Dendritic cell treated with granulocyte-macrophage colony-stimulating factor and Interleukin-4, amounts not matched to agents 40 ng/mL and 50 ng/mL, for 4 days (primary cell): ENCODE measurements around the gene ZNF236.

Experiments
- H3K27ac Mint-ChIP-seq: one replicate; pipeline ENCODE4 v1.8.0; 2022; ENCODE audit warnings: mild to moderate bottlenecking, mixed read lengths
- H3K27me3 Mint-ChIP-seq: one replicate; pipeline ENCODE4 v1.8.0; 2022; ENCODE audit warnings: mild to moderate bottlenecking, mixed read lengths
- H3K36me3 Mint-ChIP-seq: one replicate; pipeline ENCODE4 v1.8.0; 2022; ENCODE audit warnings: low read depth, mixed read lengths
- H3K4me1 Mint-ChIP-seq: one replicate; pipeline ENCODE4 v1.8.0; 2022; ENCODE audit warnings: low read depth, mixed read lengths
- H3K4me3 Mint-ChIP-seq: one replicate; pipeline ENCODE4 v1.8.0; 2022; ENCODE audit warnings: mild to moderate bottlenecking, moderate library complexity, mixed read lengths
- H3K9me3 Mint-ChIP-seq: one replicate; pipeline ENCODE4 v1.8.0; 2022; ENCODE audit warnings: mixed read lengths
- intact Hi-C: fragments of 100-400 bp; cut with micrococcal nuclease; formaldehyde crosslinking; loops from one replicate; pipeline ENCODE4 v1.15.0; 2022

Gene ZNF236

DNA sequence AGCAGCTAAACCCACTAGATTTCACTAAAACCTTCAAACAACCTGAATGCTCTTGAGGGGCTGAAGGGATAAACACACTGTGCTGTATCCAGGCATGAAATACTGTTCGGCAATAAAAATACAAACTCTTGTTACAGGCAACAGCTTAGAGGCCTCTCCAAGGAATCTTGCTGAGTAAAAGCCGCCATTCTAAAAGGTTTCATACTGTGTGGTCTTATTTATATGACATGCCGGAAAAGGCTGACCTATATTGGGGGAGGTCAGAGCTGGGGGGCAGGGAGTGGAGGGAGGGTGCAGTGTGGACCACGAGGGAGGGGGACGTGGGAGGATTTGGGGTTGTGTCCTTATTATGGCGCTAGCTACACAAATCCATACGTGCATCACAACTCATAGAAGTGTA lies 174.1 kb downstream of the ZNF236 start:
- H3K4me1 Mint-ChIP-seq, result peaks cover 34% of the 10 kb centered on the region
- peaks cover 12% of the 10 kb centered on the region for H3K36me3 Mint-ChIP-seq
- no peaks in the 10 kb centered on the region for H3K27me3 Mint-ChIP-seq

DNA sequence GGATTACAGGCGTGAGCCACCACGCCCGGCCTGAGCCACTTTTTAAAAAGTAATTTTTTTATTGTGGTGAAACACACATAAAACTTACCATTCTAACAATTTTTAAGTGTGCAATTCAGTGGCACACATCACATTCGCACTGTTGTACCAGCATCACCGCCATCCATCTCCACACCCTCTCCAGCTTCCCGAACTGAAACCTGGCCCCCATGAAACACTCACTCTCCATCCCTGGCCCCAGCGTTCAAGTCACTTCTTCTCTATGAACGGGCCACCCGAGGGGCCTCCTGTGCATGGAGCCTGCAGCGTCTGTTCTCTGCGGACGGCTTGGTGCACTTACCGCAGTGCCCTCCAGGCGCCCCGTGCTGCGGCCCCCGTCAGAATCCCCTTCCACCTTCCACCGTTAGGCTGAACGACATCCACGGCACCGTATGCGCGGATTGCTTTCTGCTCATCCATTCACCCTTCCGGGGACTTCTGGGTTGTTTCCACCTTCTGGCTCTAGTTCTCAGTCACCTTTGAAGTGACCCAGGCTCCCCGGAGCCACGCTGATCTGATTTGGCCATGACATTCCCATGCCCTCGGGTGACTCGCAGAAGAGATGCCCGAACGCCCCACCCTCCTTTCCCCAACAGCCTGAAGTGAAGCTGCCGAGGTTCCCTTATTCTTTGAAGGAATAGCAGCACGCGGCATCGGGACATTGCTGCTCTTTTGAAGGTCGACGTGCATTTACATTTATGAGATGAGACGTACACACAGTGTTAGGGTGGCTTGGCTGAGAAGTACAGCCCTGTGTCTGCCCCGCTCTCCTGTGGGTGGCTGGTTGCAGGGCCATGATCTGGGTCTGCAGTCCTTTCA lies 175.8 kb downstream of the ZNF236 start:
- Mint-ChIP-seq H3K9me3 (no peaks in the 10 kb centered on the region), H3K27me3 (no peaks in the 10 kb centered on the region), H3K4me1 (peaks cover 28% of the 10 kb centered on the region), H3K36me3 (peaks cover 21% of the 10 kb centered on the region), H3K4me3 (no peak overlapping the region), H3K27ac (peak overlapping the region; percentile 4)
- intact Hi-C loops, result no loop called here

More for the DNA sequence above, 174.1 kb downstream of the ZNF236 start:
- no peak overlapping the region for H3K27ac Mint-ChIP-seq
- no peak overlapping the region for H3K4me3 Mint-ChIP-seq
- H3K9me3 Mint-ChIP-seq, result no peaks in the 10 kb centered on the region
- intact Hi-C loops, result no loop called here

DNA sequence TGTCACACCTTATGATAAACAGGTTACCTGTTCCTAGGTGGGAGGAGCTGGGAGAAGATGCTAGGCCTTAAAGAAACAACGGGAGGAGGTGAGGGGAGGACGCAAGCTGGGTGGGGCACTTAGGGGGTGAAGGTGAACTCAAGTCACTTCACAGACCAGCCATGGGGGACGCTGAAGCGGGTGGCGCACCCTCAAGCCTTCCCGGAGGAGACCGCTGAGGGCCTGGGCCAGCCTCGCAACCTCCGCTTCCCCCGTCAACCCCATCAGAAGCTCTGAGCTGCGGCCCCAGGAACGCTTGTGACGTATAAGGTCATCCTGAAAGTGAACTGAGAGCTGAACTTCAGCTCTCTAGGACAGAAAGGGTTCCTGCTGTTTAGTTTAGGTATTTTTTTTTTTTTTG lies 176.7 kb downstream of the ZNF236 start:
- Mint-ChIP-seq H3K27me3 (no peaks in the 10 kb centered on the region), H3K27ac (peak overlapping the region; percentile 4), H3K36me3 (peaks cover 21% of the 10 kb centered on the region), H3K9me3 (no peaks in the 10 kb centered on the region), H3K4me3 (no peak overlapping the region), H3K4me1 (peaks cover 36% of the 10 kb centered on the region)
- intact Hi-C loops, result no loop called here

DNA sequence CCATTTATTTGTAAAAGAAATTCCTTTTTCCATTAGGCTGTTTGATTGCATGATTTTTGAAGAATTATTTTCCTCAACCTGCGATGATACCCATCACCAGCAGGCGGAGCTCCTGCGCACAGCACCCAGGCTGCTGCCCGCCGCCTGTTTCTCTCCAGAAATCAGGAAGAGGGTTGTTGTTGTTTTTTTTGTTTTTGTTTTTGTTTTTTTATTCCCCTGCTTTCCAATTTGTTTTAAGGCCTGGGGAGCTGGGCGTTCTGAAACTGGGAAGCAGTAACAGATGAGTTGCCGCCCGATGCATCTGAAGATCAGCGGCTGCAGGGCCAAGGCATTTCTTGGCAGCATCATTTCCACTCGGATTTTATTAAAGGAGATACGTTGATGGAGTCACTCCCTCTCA lies 178.2 kb downstream of the ZNF236 start:
- peaks cover 48% of the 10 kb centered on the region for H3K4me1 Mint-ChIP-seq
- H3K9me3 Mint-ChIP-seq, result no peaks in the 10 kb centered on the region
- intact Hi-C loops, result loop anchor here (2.0 to 5.0 kb wide), 2 partner anchors 130 to 212 kb away; no protein-coding TSS in a partner anchor
- no peak overlapping the region for H3K4me3 Mint-ChIP-seq
- H3K27ac Mint-ChIP-seq, result peak overlapping the region; percentile 77
- H3K36me3 Mint-ChIP-seq, result peaks cover 22% of the 10 kb centered on the region
- H3K27me3 Mint-ChIP-seq, result no peaks in the 10 kb centered on the region

DNA sequence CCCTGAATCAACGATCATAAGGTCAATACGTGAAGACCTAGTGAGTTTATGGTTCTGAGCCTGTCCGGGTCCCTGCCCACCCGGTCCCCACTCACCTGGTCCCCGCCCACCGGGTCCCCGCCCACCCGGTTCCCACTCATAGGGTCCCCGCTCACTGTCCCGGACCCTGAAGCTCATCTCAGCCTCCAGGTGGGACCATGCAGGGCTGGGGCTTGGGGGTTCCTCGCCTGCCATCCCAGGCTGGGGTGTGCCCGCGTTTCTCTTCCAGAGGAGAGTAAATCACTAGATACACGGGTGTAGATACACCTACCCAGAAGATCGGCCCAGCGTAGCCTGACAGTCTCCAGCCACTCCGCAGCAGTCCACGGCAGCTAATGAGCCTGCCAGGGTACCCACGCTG lies 178.7 kb downstream of the ZNF236 start:
- Mint-ChIP-seq H3K36me3 (peaks cover 27% of the 10 kb centered on the region), H3K27me3 (no peaks in the 10 kb centered on the region), H3K4me1 (peaks cover 53% of the 10 kb centered on the region), H3K27ac (peak overlapping the region; percentile 77), H3K9me3 (no peaks in the 10 kb centered on the region), H3K4me3 (no peak overlapping the region)
- intact Hi-C loops, result loop anchor here (2.0 to 5.0 kb wide), 2 partner anchors 130 to 211 kb away; no protein-coding TSS in a partner anchor

DNA sequence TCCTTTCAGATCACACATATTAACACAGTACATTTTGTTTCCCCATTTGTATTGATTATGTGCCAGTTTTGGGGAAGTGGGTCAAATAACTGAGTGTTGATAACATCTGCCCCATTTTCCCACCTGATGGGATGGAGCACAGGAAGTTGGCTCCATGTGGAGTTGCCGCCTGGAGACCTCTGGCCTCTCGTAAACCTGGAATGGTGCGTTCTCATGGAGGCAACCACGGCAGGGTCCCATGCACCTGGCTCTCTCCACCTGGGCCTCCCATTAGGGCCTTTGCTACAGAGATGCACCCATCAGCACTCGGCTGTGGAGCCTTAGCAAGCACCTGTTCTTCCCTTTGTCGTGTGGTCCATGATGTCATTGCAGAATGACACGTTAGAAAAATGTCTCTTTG lies 179.6 kb downstream of the ZNF236 start:
- H3K4me1 Mint-ChIP-seq, result peaks cover 63% of the 10 kb centered on the region
- intact Hi-C loops, result loop anchor here (2.0 to 5.0 kb wide), 2 partner anchors 129 to 210 kb away; no protein-coding TSS in a partner anchor
- H3K36me3 Mint-ChIP-seq, result peaks cover 27% of the 10 kb centered on the region
- peak overlapping the region; percentile 56 for H3K27ac Mint-ChIP-seq
- no peaks in the 10 kb centered on the region for H3K9me3 Mint-ChIP-seq
- no peak overlapping the region for H3K4me3 Mint-ChIP-seq
- H3K27me3 Mint-ChIP-seq, result no peaks in the 10 kb centered on the region

DNA sequence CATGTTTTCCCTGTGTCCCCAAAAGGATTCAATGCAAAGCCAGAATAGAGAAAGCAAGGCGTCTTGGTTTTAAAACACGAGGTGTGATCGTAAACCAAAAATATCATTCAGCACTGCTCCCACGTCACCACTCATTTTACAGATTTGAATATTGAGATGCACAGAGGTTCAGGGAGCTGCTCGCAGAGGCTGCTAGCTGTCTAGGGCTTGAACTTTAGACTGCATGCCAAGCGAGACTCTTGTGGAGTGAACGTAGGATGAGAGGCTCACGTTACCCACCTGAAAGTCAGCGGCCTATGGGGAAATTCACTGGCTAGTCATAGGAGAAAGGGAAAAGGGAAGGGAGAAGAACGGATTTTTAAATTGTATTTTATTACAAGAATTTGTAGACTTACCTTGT lies 180.1 kb downstream of the ZNF236 start:
- H3K27me3 Mint-ChIP-seq, result no peaks in the 10 kb centered on the region
- no peak overlapping the region for H3K4me3 Mint-ChIP-seq
- intact Hi-C loops, result loop anchor here (5.0 kb wide), 1 partner anchor 210 kb away; no protein-coding TSS in a partner anchor

DNA sequence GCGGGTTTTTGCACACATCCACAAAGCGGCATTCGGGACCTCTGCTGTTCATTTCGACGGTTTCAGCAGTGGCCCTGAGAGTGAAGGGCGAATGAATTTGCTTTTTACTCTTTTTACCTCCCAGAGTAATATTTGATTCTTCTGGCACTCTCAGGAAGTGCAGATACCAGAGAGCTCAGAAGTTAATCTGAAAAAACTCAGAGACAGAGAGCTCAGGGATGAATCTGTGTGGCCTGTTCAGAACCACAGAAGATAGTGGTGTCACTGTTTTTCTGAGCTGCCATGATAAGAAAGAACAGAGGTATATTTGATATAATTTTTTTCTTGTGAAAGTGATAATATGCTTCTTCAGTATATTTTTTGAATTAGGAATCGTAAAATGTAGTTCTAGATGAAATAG lies 181.0 kb downstream of the ZNF236 start:
- peaks cover 76% of the 10 kb centered on the region for H3K4me1 Mint-ChIP-seq
- H3K36me3 Mint-ChIP-seq, result peaks cover 33% of the 10 kb centered on the region
- H3K27me3 Mint-ChIP-seq, result no peaks in the 10 kb centered on the region
- peak overlapping the region; percentile 82 for H3K27ac Mint-ChIP-seq
- no peaks in the 10 kb centered on the region for H3K9me3 Mint-ChIP-seq
- intact Hi-C loops, result loop anchor here (5.0 kb wide), 1 partner anchor 209 kb away; no protein-coding TSS in a partner anchor
- no peak overlapping the region for H3K4me3 Mint-ChIP-seq

More for the DNA sequence above, 180.1 kb downstream of the ZNF236 start:
- Mint-ChIP-seq H3K27ac (peak overlapping the region; percentile 56), H3K4me1 (peaks cover 68% of the 10 kb centered on the region), H3K9me3 (no peaks in the 10 kb centered on the region), H3K36me3 (peaks cover 29% of the 10 kb centered on the region)

DNA sequence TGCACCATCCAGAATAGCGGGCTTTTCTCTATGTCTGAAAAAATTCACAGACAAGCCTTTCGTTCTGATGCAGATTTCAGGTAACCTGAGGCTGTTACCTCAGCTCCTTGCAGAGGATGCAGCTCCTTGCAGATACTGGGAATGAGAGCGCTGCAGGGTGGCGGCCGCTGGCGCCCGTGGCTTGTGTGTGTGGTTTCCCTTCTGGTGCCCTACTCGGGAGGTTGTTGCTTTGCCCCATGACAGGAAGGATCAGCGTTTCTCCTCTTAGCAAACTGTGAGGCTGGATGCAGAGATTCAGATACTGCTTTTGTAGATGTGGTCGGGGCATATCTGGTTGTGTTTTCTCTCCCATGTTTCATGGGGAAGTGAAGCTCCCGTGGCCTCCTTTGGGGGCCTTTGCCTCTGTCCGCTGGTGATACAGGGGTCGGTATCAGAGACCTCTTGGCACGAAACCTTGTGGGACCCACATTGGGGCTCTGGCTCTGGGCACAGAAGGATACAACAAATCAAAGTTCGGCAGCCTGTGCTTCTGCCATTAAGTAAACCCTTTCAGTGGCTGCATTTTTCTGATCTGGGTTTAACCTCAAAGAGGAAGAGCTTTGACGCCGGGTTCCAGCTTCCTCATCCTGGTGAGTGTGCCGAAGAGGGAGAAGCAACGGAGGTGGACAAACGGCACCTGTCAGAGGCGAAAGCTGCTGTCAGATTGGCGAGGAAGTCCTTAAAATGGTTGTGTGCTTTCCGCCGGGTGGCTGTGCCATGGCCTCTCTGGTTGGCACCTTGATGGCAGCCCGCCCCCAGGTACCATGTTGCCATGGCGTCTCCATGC lies 182.4 kb downstream of the ZNF236 start:
- Mint-ChIP-seq H3K4me3 (peak overlapping the region; percentile 66), H3K27me3 (no peaks in the 10 kb centered on the region), H3K36me3 (peaks cover 39% of the 10 kb centered on the region), H3K27ac (peak overlapping the region; percentile 82), H3K9me3 (no peaks in the 10 kb centered on the region), H3K4me1 (peaks cover 84% of the 10 kb centered on the region)
- intact Hi-C loops, result loop anchor here (2.0 to 5.0 kb wide), 2 partner anchors 50 to 208 kb away; no protein-coding TSS in a partner anchor

DNA sequence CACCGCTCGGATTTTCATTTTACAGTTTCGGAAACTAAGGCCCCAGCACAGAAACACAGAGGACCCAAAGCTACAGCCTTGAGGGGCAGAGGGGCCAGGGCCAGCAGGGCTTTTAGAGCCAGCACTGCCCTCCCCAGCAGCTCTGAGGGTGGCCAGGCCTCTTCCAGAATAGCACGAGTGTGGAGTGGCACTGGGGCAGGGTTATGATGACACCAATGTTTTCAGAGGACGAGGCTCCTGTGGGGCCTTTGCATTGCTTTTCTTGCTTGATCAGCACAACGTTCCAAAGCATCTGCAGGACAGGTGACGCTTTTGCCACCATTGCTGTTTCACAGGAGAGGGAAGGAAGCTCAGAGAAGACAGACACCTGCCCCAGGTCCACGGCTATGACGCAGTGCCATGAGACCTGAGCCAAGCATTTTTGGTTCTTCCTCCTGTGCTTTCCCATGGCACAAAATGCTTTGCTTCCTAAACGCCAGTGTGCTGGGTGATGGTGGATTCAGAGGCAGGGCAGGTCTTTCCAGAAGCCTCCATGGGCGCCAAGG lies 183.4 kb downstream of the ZNF236 start:
- Mint-ChIP-seq H3K4me3 (peak overlapping the region; percentile 66), H3K4me1 (peaks cover 78% of the 10 kb centered on the region), H3K27me3 (no peaks in the 10 kb centered on the region), H3K9me3 (no peaks in the 10 kb centered on the region), H3K36me3 (peaks cover 49% of the 10 kb centered on the region), H3K27ac (peak overlapping the region; percentile 82)
- intact Hi-C loops, result loop anchor here (2.0 kb wide), 1 partner anchor 49 kb away; no protein-coding TSS in a partner anchor

DNA sequence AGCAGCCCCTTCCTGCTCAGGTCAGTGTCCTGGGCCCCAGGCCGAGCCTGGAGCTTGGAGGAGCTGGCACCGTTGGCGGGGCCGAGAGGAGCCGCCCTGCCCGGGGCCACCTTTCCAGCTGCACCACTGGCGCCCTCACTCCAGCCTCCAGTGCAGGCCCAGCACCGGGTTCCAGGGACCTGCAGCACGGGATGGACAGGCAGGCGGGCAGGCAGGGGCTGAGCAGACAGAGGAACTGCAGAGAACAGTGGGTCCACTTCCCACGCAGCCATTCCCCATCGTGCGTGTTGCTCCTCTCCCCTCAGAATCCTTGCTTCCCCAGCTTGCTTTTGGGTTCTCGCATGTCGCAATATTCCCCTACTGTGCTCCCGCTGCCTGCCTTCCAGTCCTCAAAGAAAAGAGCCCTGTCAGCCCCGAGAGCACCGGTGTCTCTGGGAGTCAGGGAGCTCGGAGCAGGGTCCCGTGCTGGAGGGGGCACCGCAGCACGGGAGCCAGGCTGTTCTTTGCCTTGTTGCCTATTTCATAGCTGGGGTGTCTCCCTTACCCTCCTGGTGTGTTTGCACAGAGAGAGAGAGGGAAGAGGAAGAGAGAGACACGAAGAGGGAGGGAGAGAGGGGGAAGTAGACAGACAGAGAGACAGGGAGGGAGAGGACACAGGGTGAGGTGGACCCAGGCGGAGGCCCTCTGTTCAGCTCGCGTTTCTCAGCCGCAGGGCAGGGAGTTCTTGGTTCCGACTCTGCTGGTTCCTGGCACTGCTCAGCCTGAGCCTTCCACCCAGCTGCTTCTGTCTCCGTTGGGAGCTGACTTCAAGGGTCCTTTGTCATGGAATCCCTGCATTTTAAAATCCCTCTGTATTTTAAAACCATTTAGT lies 184.2 kb downstream of the ZNF236 start:
- intact Hi-C loops, result no loop called here
- Mint-ChIP-seq H3K4me3 (peak overlapping the region; percentile 70), H3K36me3 (peaks cover 57% of the 10 kb centered on the region), H3K27ac (peak overlapping the region; percentile 82), H3K9me3 (no peaks in the 10 kb centered on the region), H3K27me3 (no peaks in the 10 kb centered on the region), H3K4me1 (peaks cover 78% of the 10 kb centered on the region)

DNA sequence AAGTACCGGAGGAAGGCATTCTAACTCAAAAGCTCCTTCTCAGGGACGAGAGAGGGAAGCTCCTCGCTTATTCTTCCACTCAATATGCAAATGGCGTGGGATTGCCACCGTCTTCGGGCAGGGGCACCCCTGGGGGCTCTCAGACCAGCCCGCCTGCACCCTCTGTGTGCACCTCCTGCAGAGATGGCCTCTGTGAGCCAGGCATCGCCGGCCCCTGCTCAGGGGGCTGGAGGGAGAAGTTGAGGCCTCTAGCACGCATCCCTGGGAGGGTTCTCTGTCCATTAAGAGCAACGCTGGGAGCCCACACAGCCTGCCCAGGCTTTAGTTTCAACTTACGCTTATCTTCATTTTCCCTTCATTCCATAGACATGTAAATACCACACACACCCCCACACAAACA lies 184.9 kb downstream of the ZNF236 start:
- Mint-ChIP-seq H3K27me3 (no peaks in the 10 kb centered on the region), H3K27ac (peak overlapping the region; percentile 82), H3K36me3 (peaks cover 61% of the 10 kb centered on the region), H3K4me1 (peaks cover 79% of the 10 kb centered on the region), H3K4me3 (no peak overlapping the region), H3K9me3 (no peaks in the 10 kb centered on the region)
- intact Hi-C loops, result no loop called here

DNA sequence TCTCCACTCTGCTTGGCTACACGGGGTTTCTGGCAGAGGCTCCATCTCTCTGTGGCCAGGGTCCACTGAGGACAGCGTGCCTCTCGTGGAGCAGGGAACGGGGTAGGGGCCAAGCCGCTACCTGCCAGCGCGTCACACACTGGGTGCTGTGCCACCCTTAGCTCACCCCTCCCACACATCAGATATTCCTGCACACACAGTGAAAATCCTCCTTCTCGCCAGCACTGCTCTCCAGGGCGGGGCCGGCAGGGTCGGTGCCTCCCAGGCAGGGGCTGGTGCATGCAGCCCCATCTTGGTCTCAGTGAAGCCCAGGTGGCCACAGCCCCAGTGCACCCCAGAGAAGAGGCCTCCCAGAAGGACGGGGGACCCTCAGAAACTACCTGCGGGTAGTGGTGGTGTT lies 185.6 kb downstream of the ZNF236 start:
- intact Hi-C loops, result no loop called here
- peak overlapping the region; percentile 82 for H3K27ac Mint-ChIP-seq
- H3K9me3 Mint-ChIP-seq, result no peaks in the 10 kb centered on the region
- H3K27me3 Mint-ChIP-seq, result no peaks in the 10 kb centered on the region
- H3K4me3 Mint-ChIP-seq, result no peak overlapping the region
- peaks cover 76% of the 10 kb centered on the region for H3K4me1 Mint-ChIP-seq
- peaks cover 63% of the 10 kb centered on the region for H3K36me3 Mint-ChIP-seq
